ENCODE measurements around the gene HS1BP3. TPM values are rescaled to one million over a fixed set of nuclear protein-coding genes. Genes with fewer than 3 reads are reported as not detected.

HS1BP3 gene
- total RNA-seq, result 10 to 100 TPM; 30.4 to 44.6 (median 36.8) TPM

- TF ChIP-seq POLR2A (IDR thresholded peaks at IDR 0.05) (peak in 1 of 2 donors; percentile 55), CTCF (IDR thresholded peaks at IDR 0.05) (peak in 1 of 3 donors; percentile 13)
- 1 to 4% methylated on average over 37 to 45 of the region's 72 CpGs for WGBS, 2 donors
These were observed at the start of gene HS1BP3 for GRCh38 chr2:20650877-20651730. Gene HS1BP3, minus strand, starts transcription at chr2:20651098. Its CDS starts 35 bp downstream, at chr2:20651063.

GRCh38 chr2:20698916-20699613, 48.2 kb upstream of the HS1BP3 start:
- H3K4me3 ChIP-seq (ENCODE audit: low read depth, poor library complexity, severe bottlenecking), result no peak overlapping the region
- WGBS, 2 donors, result 74 to 75% methylated on average over 4 of the region's 4 CpGs
- intact Hi-C loops (cut with DNase I; ENCODE audit: low total_unique reads), result no loop called here
- TF ChIP-seq POLR2A (IDR thresholded peaks at IDR 0.05) (no peak), CTCF (IDR thresholded peaks at IDR 0.05) (no peak)
- no peak for DNase-seq (ENCODE audit: low spot score in 2 of 2)

More at GRCh38 chr2:20650877-20651730, at the start of gene HS1BP3:
- intact Hi-C loops (cut with DNase I; ENCODE audit: low total_unique reads), result no loop called here
- peak; percentile 76 to 97 for DNase-seq (ENCODE audit: low spot score in 2 of 2)
- H3K4me3 ChIP-seq (ENCODE audit: low read depth, poor library complexity, severe bottlenecking), result peak within 1 kb of the TSS; percentile 65

GRCh38 chr2:20697322-20697934, 46.5 kb upstream of the HS1BP3 start:
- DNase-seq (ENCODE audit: low spot score in 2 of 2), result no peak
- H3K4me3 ChIP-seq (ENCODE audit: low read depth, poor library complexity, severe bottlenecking), result no peak overlapping the region
- intact Hi-C loops (cut with DNase I; ENCODE audit: low total_unique reads), result no loop called here
- WGBS, 2 donors, result 94 to 98% methylated on average over 2 of the region's 2 CpGs
- TF ChIP-seq CTCF (IDR thresholded peaks at IDR 0.05) (no peak), POLR2A (IDR thresholded peaks at IDR 0.05) (no peak)

GRCh38 chr2:20696366-20696765, 45.5 kb upstream of the HS1BP3 start:
- TF ChIP-seq CTCF (IDR thresholded peaks at IDR 0.05) (no peak), POLR2A (IDR thresholded peaks at IDR 0.05) (no peak)
- no peak for DNase-seq (ENCODE audit: low spot score in 2 of 2)
- H3K4me3 ChIP-seq (ENCODE audit: low read depth, poor library complexity, severe bottlenecking), result no peak overlapping the region
- 94 to 97% methylated on average over 2 of the region's 2 CpGs for WGBS, 2 donors
- intact Hi-C loops (cut with DNase I; ENCODE audit: low total_unique reads), result no loop called here

GRCh38 chr2:20693317-20693716, 42.4 kb upstream of the HS1BP3 start:
- intact Hi-C loops (cut with DNase I; ENCODE audit: low total_unique reads), result no loop called here
- 90 to 92% methylated on average over 3 of the region's 3 CpGs for WGBS, 2 donors
- no peak for DNase-seq (ENCODE audit: low spot score in 2 of 2)
- no peak overlapping the region for H3K4me3 ChIP-seq (ENCODE audit: low read depth, poor library complexity, severe bottlenecking)
- TF ChIP-seq POLR2A (IDR thresholded peaks at IDR 0.05) (no peak), CTCF (IDR thresholded peaks at IDR 0.05) (no peak)

All from lower leg skin (tissue), 4 donors.